CD4-positive, alpha-beta T cell (primary cell): ENCODE results near the gene TNFRSF21. TPM values are rescaled to one million over a fixed set of nuclear protein-coding genes. Genes with fewer than 3 reads are reported as not detected.

Experiments used
- ATAC-seq: fragments of 200-7000 bp; cut with Tn5 transposase; one replicate; pipeline ENCODE4 v1.10.0; 2022; ENCODE audit warnings: mild to moderate bottlenecking; ENCODE audit not compliant: poor library complexity
- CTCF ChIA-PET: fragments of 350-600 bp; sonication (Branson Sonifier 250); formaldehyde crosslinking; loops from one replicate; lab custom pipeline; 2021; ENCODE audit warnings: antibody characterized with exemption, inconsistent platforms; lab: Charles Lee
- POLR2A ChIA-PET: fragments of 350-600 bp; sonication (Branson Sonifier 250); formaldehyde crosslinking; loops from one replicate; lab custom pipeline; 2021; ENCODE audit warnings: antibody characterized with exemption, inconsistent platforms; lab: Charles Lee
- DNase-seq, 14 experiments: peaks; one replicate each; pipeline ENCODE4 v3.0.0-alpha.2; 2013 to 2020; ENCODE audit warnings: mixed read lengths in 2 of 14
- H3K27ac ChIP-seq, 2 donors: one replicate each; pipeline versions ENCODE4 v1.5.1 to v1.7.0; 2013; ENCODE audit warnings: low read length in 2 of 2, low read depth in 1 of 2, mild to moderate bottlenecking in 1 of 2
- H3K27me3 ChIP-seq, 2 experiments: 1 replicate in 1 of 2; 2 replicates in 1 of 2; pipeline versions ENCODE4 v1.6.1 to v1.7.0; 2013; ENCODE audit warnings: low read length in 2 of 2, control low read depth in 1 of 2, mild to moderate bottlenecking in 1 of 2, moderate library complexity in 1 of 2; ENCODE audit not compliant: insufficient read depth in 2 of 2, control insufficient read depth in 1 of 2
- H3K36me3 ChIP-seq: one replicate; pipeline ENCODE4 v1.6.1; 2013; ENCODE audit warnings: low read length, control low read depth; ENCODE audit not compliant: insufficient read depth
- H3K4me1 ChIP-seq: one replicate; pipeline ENCODE4 v1.6.1; 2013; ENCODE audit warnings: low read length, control low read depth; ENCODE audit not compliant: insufficient read depth
- H3K4me3 ChIP-seq: one replicate; pipeline ENCODE4 v1.5.1; 2013; ENCODE audit warnings: mild to moderate bottlenecking, low read length, moderate library complexity
- H3K9me3 ChIP-seq, 2 experiments: 1 replicate in 1 of 2; 2 replicates in 1 of 2; pipeline versions ENCODE4 v1.6.1 to v1.7.0; 2013; ENCODE audit warnings: low read length in 2 of 2, mild to moderate bottlenecking in 2 of 2, control low read depth in 1 of 2, moderate library complexity in 1 of 2; ENCODE audit not compliant: control insufficient read depth in 1 of 2, insufficient read depth in 1 of 2
- H3K27ac Mint-ChIP-seq: one replicate; pipeline ENCODE4 v1.8.0; 2020; ENCODE audit warnings: mixed read lengths
- H3K27me3 Mint-ChIP-seq: one replicate; pipeline ENCODE4 v1.8.0; 2021; ENCODE audit warnings: mixed read lengths
- H3K36me3 Mint-ChIP-seq: one replicate; pipeline ENCODE4 v1.8.0; 2021; ENCODE audit warnings: low read depth, mixed read lengths
- H3K4me1 Mint-ChIP-seq: one replicate; pipeline ENCODE4 v1.8.0; 2021; ENCODE audit warnings: low read depth, mixed read lengths
- H3K4me3 Mint-ChIP-seq: one replicate; pipeline ENCODE4 v1.8.0; 2020; ENCODE audit warnings: mild to moderate bottlenecking, mixed read lengths
- H3K9me3 Mint-ChIP-seq: one replicate; pipeline ENCODE4 v1.8.0; 2020; ENCODE audit warnings: mixed read lengths
- CTCF ChIP-seq: fragments of 200-600 bp; IDR thresholded peaks from one replicate; pipeline ENCODE4 v1.8.0; 2022; ENCODE audit warnings: antibody characterized with exemption, mild to moderate bottlenecking
- intact Hi-C, 2 experiments: fragments of 100-400 bp; cut with DNase I in 1 of 2; cut with micrococcal nuclease in 1 of 2; formaldehyde crosslinking; loops; one replicate each; pipeline versions ENCODE4 v1.15.1 to v1.9.0; 2023 to 2025; cut with DNase I, micrococcal nuclease
- total RNA-seq, 174 experiments: library from RNA in 2 of 174; stranded (reverse) in 2 of 174; gene quantifications; one replicate each; pipeline ENCODE4 v1.2.3 and lab custom pipeline; 2021 to 2026

TNFRSF21 gene
- total RNA-seq, 2 experiments from 2014 or later: 0.92 to 0.96 TPM

DNA sequence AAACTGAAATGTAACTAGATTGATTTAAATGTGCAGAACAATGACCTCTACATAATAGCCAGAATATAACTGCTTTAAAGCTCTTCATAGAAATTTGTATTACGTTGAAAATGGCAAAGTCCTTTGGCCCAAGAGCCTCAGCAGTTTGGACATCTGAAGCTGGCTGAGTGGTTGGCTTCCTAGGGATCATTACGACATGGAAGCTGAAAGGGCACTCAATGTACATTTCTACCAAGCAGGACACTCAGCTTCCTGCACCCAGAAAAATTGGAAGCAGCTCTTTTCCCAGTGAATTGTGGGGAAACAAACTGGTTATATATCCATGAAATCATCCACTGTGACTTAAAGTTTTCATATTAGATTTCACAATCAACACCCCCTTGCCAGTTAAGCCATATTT, 40.2 kb upstream of the TNFRSF21 start:
- DNase-seq (no peak), ATAC-seq (no peak)
- H3K9me3 ChIP-seq: no peaks in the 10 kb centered on the region
- ChIA-PET CTCF (no interaction called here), POLR2A (no interaction called here)
- intact Hi-C loops: no loop called here
- H3K36me3 Mint-ChIP-seq: no peaks in the 10 kb centered on the region
- H3K4me1 Mint-ChIP-seq: no peaks in the 10 kb centered on the region
- no peak for TF ChIP-seq CTCF
- H3K4me3 Mint-ChIP-seq: no peak overlapping the region
- H3K9me3 Mint-ChIP-seq: no peaks in the 10 kb centered on the region
- no peak overlapping the region for H3K27ac Mint-ChIP-seq
- no peaks in the 10 kb centered on the region for H3K36me3 ChIP-seq
- no peaks in the 10 kb centered on the region for H3K27me3 Mint-ChIP-seq
- H3K27ac ChIP-seq: no peak overlapping the region
- H3K4me3 ChIP-seq: no peak overlapping the region
- H3K27me3 ChIP-seq: no peaks in the 10 kb centered on the region
- no peaks in the 10 kb centered on the region for H3K4me1 ChIP-seq

- no peak overlapping the region for H3K4me3 Mint-ChIP-seq
- no peak overlapping the region for H3K27ac Mint-ChIP-seq
- ATAC-seq (no peak), DNase-seq (no peak)
- no peak overlapping the region for H3K27ac ChIP-seq
- no peaks in the 10 kb centered on the region for H3K4me1 Mint-ChIP-seq
- no peaks in the 10 kb centered on the region for H3K36me3 ChIP-seq
- intact Hi-C loops: no loop called here
- peaks cover 6% of the 10 kb centered on the region for H3K27me3 Mint-ChIP-seq
- ChIA-PET CTCF (no interaction called here), POLR2A (no interaction called here)
- H3K9me3 Mint-ChIP-seq: no peaks in the 10 kb centered on the region
- no peak for TF ChIP-seq CTCF
- no peaks in the 10 kb centered on the region for H3K9me3 ChIP-seq
- no peaks in the 10 kb centered on the region for H3K36me3 Mint-ChIP-seq
- H3K4me3 ChIP-seq: no peak overlapping the region
- no peaks in the 10 kb centered on the region for H3K4me1 ChIP-seq
- H3K27me3 ChIP-seq: no peaks in the 10 kb centered on the region
Observed at GRCh38 chr6:47348316-47348863, 38.7 kb upstream of the TNFRSF21 start.

GRCh38 chr6:47345761-47346160, 36.1 kb upstream of the TNFRSF21 start:
- H3K4me1 Mint-ChIP-seq: no peaks in the 10 kb centered on the region

More at GRCh38 chr6:47345761-47346160, 36.1 kb upstream of the TNFRSF21 start:
- ATAC-seq (no peak), DNase-seq (no peak)
- no peak overlapping the region for H3K4me3 ChIP-seq
- H3K9me3 ChIP-seq: no peaks in the 10 kb centered on the region
- no peak overlapping the region for H3K27ac ChIP-seq
- TF ChIP-seq CTCF: no peak
- Mint-ChIP-seq H3K4me3 (no peak overlapping the region), H3K36me3 (no peaks in the 10 kb centered on the region), H3K9me3 (no peaks in the 10 kb centered on the region), H3K27me3 (peaks cover 10% of the 10 kb centered on the region), H3K27ac (no peak overlapping the region)
- intact Hi-C loops: no loop called here
- H3K4me1 ChIP-seq: no peaks in the 10 kb centered on the region
- H3K27me3 ChIP-seq: no peaks in the 10 kb centered on the region
- CTCF ChIA-PET: no interaction called here
- POLR2A ChIA-PET: interaction anchor here (0.6 kb wide), 1 partner anchor 14 kb away, joined by 3 read pairs; no protein-coding TSS in a partner anchor
- no peaks in the 10 kb centered on the region for H3K36me3 ChIP-seq
